SK-N-MC (cell line): Measurements from ENCODE around the gene GNAT3.

Source experiments
- DNase-seq: peaks from one replicate; pipeline ENCODE4 v3.0.0-alpha.2; 2011; ENCODE audit warnings: low read depth, low spot score
- H3K27ac ChIP-seq: fragments of 200-600 bp; sonication (generic); 2 replicates; pipeline ENCODE4 v1.5.1; 2016; ENCODE audit warnings: mixed run types
- H3K36me3 ChIP-seq: fragments of 200-600 bp; sonication (generic); 2 replicates; pipeline ENCODE4 v1.6.1; 2017; ENCODE audit warnings: antibody characterized with exemption, low read length, mixed read lengths; ENCODE audit not compliant: insufficient read depth
- H3K4me3 ChIP-seq: fragments of 200-600 bp; sonication (generic); 2 replicates; pipeline ENCODE4 v1.5.1; 2016
- H3K9ac ChIP-seq: fragments of 200-600 bp; sonication (generic); 2 replicates; pipeline ENCODE4 v1.8.0; 2017; ENCODE audit warnings: mixed run types, mixed read lengths; ENCODE audit not compliant: insufficient read length
- H3K9me3 ChIP-seq: fragments of 200-600 bp; sonication (generic); 2 replicates; pipeline ENCODE4 v1.6.1; 2017; ENCODE audit warnings: low read depth, mild to moderate bottlenecking, antibody characterized with exemption, low read length, moderate library complexity, mixed read lengths
- EZH2 ChIP-seq: fragments of 200-600 bp; sonication (generic); IDR thresholded peaks from one replicate; pipeline ENCODE4 v1.6.1; 2017; ENCODE audit warnings: antibody characterized with exemption
- FOXP2 ChIP-seq: optimal IDR thresholded peaks from 2 replicates; pipeline ENCODE3; 2011; ENCODE audit warnings: mild to moderate bottlenecking, moderate library complexity; ENCODE audit not compliant: insufficient read depth; ENCODE audit errors: extremely low read length, control extremely low read depth
- POLR2AphosphoS5 ChIP-seq: IDR thresholded peaks from 2 replicates; pipeline ENCODE4 v1.6.1; 2012; ENCODE audit warnings: mild to moderate bottlenecking, low read depth, low read length, borderline replicate concordance

GNAT3 gene

GRCh38 chr7:80466636-80467035 lies 45.2 kb downstream of the GNAT3 start:
- TF ChIP-seq EZH2 = no peak
- no peak for TF ChIP-seq POLR2AphosphoS5
- Histone ChIP-seq H3K4me3 (no peak overlapping the region), H3K27ac (no peak overlapping the region), H3K36me3 (no peaks in the 10 kb centered on the region), H3K9me3 (no peaks in the 10 kb centered on the region), H3K9ac (no peak overlapping the region)
- DNase-seq = no peak

- no peak overlapping the region for H3K4me3 ChIP-seq
- H3K9me3 ChIP-seq = no peaks in the 10 kb centered on the region
- no peak for DNase-seq
- TF ChIP-seq EZH2 (no peak), POLR2AphosphoS5 (no peak), FOXP2 (no peak)
- H3K27ac ChIP-seq = no peak overlapping the region
- H3K36me3 ChIP-seq = no peaks in the 10 kb centered on the region
- no peak overlapping the region for H3K9ac ChIP-seq
These were observed 47.7 kb downstream of the GNAT3 start for GRCh38 chr7:80464211-80464610.

GRCh38 chr7:80463272-80463920 lies 48.5 kb downstream of the GNAT3 start:
- H3K4me3 ChIP-seq = no peak overlapping the region
- peak; percentile 77 for DNase-seq
- TF ChIP-seq FOXP2 (no peak), EZH2 (no peak), POLR2AphosphoS5 (no peak)

DNA sequence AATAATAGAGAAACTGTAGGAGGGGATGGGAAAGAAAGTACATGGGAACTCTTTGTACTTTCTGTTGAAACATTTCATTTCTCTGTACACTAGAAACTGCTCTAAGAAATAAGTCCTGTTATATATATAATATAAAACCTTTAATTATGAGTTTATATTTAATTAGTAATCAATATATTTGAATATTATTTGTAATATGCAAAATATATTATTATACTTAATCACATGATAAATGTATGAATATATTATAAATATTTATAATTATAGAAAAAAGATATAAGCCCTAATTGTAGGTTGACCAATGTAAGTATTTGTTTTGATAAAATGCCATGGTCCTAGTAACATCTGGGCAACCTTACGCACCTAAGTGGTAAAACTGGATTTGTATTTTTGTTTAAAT lies 51.0 kb downstream of the GNAT3 start:
- H3K9ac ChIP-seq = no peak overlapping the region
- H3K27ac ChIP-seq = no peak overlapping the region
- H3K9me3 ChIP-seq = no peaks in the 10 kb centered on the region
- no peak overlapping the region for H3K4me3 ChIP-seq
- TF ChIP-seq POLR2AphosphoS5 = no peak
- no peak for TF ChIP-seq FOXP2
- TF ChIP-seq EZH2 = no peak
- DNase-seq = no peak
- H3K36me3 ChIP-seq = no peaks in the 10 kb centered on the region

More at GRCh38 chr7:80463272-80463920, 48.5 kb downstream of the GNAT3 start:
- H3K9me3 ChIP-seq = no peaks in the 10 kb centered on the region
- 0 out of 2 replicates have a peak overlapping the region, but pooled peaks have one; percentile 26 for H3K27ac ChIP-seq
- H3K9ac ChIP-seq = no peak overlapping the region
- no peaks in the 10 kb centered on the region for H3K36me3 ChIP-seq

DNA sequence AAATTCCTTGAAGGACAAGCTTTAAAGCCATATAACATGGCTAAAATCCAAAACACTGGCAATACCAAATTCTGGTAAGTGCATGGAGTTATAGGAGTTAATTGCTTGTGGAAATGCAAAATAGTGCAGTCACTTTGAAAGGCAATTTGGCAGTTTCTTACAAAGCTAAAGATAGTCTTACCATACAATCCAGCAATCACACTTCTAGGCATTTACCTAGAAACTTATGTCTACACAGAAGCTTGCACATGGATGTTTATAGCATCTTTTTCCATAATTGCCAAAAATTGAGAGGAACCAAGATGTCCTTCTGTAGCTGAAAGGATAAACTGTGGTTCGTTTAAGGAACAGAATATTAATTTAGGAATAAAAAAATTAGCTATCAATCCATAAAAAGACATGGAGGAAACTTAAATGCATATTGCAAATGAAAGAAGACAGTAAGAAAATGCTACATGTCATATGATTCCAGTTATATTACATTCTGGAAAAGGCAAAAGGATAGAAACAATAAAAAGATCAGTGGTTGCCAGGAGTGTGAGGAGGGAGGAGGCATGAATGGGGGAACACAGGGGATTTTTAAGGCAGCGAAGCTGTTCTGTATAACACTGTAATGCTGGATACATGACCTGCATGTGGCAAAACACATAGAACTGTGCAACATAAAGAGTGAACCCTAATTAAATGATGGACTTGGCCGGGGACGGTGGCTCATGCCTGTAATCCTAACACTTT lies 51.9 kb downstream of the GNAT3 start:
- no peak for DNase-seq
- Histone ChIP-seq H3K9ac (no peak overlapping the region), H3K36me3 (no peaks in the 10 kb centered on the region), H3K27ac (no peak overlapping the region), H3K4me3 (no peak overlapping the region), H3K9me3 (no peaks in the 10 kb centered on the region)
- TF ChIP-seq FOXP2 (no peak), POLR2AphosphoS5 (no peak), EZH2 (no peak)

DNA sequence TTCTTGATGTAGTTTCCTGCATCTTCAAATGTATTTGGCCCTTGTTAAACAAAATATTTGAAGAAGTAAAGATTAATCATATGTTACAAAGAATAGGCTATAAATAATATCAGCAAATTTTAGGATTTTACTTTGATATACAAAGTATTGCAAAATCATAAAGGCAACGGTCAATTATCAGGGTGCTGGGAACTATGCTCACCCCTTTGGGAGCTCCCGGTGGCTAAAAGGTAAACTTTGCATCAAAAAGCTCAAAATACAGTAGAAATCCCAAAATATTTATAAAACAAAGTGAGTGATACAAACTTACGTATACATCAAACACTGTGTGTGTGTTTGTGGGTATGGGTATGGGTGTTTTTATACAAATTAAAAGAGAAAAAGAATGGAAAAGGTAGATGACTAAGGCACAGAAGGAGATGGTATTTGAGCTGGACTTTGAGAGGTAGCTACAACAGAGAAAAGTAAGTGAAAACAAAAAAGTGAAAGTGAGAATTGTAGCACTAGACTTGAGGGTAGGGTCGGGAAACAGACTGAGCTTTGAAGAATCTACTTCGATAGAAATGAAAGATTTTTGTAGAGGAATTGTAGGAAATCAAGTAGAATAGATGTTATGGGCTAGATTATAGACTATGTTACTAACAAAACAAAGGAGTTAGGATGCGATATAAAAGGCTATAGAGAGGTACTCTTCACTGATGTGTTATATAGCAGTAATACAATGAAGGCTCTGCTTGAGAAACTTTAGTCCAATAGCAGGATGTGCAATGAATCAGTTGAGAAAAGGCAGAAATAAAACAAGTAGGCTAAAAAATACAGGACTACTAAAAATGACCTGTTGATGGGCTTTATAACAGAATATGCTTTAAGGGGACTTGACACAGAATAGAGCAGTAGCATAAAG lies 52.8 kb downstream of the GNAT3 start:
- H3K9ac ChIP-seq = no peak overlapping the region
- no peak for DNase-seq
- TF ChIP-seq EZH2 = no peak
- no peak for TF ChIP-seq FOXP2
- no peak for TF ChIP-seq POLR2AphosphoS5
- H3K4me3 ChIP-seq = no peak overlapping the region
- H3K27ac ChIP-seq = no peak overlapping the region
- no peaks in the 10 kb centered on the region for H3K9me3 ChIP-seq
- H3K36me3 ChIP-seq = no peaks in the 10 kb centered on the region

DNA sequence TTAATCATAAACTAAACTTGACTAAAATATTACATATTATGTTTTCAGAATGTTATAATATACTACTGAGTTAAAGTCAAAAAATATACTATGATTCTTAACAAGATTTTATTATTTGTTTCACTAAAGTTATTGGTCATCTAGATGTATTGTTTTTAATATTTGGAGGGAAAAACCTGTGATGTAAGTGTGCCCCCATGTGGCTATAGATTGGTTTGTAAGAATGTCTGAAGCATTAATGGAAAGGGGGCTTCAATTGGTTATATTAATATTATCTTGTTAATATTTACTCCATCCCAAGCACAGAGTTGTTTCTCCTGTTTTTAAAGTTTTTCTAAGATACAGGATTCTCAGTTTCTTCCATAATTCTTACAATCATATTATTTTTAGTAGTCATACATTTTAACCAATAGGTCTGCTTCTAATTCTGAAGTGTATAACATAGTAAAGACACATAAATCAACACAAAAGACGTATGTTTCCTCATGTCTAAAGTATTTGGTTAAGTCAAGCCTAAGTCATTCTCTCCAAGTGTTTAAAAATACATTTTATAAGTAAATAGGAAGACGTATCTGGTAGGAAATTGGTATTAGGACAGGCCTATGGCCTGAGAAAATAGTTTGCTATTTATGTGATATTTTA lies 58.0 kb downstream of the GNAT3 start:
- DNase-seq = no peak
- Histone ChIP-seq H3K36me3 (no peaks in the 10 kb centered on the region), H3K9me3 (no peaks in the 10 kb centered on the region), H3K9ac (no peak overlapping the region), H3K4me3 (no peak overlapping the region), H3K27ac (no peak overlapping the region)
- no peak for TF ChIP-seq FOXP2
- TF ChIP-seq POLR2AphosphoS5 = no peak
- TF ChIP-seq EZH2 = no peak
